ENCODE results near the gene SLC8A2. TPM values are rescaled to one million over a fixed set of nuclear protein-coding genes. Genes with fewer than 3 reads are reported as not detected.

The SLC8A2 gene
- total and polyA plus RNA-seq, 2 of the 8 experiments (the other 6 are each of a cell fraction or from before 2014, with no cell fraction given) = 7.3 to 12.4 TPM

DNA sequence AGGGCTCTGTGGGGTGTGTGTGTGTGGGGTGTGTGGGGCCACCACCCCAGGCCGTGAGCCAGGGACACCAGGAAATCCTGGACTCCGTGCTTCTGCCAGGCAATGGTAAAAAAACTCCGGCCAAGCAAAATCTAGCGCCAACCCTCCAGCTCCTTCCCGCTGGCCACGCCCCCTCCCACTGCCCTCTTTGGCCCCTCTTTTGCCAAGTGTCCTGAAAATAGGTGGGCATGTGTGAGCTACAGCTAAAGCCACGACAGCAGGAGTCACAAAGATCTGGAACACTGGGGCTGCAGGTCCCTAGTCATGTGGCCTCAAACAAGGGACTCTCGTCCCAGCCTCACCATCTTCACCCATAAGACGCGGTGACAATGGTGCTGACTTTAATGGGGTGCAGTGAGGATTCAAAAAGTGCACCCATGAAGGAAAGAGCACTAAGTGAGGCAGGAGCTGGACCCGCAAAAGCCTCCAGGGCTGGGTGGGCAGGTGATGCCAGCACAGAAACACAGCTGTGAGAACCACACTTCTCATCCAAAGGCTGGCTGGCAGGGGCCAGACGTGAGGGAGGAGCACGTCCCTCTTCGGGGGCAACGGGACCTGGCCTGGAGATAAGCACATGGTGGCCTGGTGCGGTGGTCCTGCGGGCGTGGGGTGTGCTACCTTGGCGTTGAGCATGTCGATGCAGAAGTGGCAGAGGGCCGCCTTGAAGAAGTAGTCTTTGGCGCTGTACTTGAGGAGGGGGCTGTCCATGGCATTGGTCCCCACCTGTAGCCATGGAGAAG is 19.9 kb upstream of the SLC8A2 start (continued):
- TF ChIP-seq, protein P1, sequence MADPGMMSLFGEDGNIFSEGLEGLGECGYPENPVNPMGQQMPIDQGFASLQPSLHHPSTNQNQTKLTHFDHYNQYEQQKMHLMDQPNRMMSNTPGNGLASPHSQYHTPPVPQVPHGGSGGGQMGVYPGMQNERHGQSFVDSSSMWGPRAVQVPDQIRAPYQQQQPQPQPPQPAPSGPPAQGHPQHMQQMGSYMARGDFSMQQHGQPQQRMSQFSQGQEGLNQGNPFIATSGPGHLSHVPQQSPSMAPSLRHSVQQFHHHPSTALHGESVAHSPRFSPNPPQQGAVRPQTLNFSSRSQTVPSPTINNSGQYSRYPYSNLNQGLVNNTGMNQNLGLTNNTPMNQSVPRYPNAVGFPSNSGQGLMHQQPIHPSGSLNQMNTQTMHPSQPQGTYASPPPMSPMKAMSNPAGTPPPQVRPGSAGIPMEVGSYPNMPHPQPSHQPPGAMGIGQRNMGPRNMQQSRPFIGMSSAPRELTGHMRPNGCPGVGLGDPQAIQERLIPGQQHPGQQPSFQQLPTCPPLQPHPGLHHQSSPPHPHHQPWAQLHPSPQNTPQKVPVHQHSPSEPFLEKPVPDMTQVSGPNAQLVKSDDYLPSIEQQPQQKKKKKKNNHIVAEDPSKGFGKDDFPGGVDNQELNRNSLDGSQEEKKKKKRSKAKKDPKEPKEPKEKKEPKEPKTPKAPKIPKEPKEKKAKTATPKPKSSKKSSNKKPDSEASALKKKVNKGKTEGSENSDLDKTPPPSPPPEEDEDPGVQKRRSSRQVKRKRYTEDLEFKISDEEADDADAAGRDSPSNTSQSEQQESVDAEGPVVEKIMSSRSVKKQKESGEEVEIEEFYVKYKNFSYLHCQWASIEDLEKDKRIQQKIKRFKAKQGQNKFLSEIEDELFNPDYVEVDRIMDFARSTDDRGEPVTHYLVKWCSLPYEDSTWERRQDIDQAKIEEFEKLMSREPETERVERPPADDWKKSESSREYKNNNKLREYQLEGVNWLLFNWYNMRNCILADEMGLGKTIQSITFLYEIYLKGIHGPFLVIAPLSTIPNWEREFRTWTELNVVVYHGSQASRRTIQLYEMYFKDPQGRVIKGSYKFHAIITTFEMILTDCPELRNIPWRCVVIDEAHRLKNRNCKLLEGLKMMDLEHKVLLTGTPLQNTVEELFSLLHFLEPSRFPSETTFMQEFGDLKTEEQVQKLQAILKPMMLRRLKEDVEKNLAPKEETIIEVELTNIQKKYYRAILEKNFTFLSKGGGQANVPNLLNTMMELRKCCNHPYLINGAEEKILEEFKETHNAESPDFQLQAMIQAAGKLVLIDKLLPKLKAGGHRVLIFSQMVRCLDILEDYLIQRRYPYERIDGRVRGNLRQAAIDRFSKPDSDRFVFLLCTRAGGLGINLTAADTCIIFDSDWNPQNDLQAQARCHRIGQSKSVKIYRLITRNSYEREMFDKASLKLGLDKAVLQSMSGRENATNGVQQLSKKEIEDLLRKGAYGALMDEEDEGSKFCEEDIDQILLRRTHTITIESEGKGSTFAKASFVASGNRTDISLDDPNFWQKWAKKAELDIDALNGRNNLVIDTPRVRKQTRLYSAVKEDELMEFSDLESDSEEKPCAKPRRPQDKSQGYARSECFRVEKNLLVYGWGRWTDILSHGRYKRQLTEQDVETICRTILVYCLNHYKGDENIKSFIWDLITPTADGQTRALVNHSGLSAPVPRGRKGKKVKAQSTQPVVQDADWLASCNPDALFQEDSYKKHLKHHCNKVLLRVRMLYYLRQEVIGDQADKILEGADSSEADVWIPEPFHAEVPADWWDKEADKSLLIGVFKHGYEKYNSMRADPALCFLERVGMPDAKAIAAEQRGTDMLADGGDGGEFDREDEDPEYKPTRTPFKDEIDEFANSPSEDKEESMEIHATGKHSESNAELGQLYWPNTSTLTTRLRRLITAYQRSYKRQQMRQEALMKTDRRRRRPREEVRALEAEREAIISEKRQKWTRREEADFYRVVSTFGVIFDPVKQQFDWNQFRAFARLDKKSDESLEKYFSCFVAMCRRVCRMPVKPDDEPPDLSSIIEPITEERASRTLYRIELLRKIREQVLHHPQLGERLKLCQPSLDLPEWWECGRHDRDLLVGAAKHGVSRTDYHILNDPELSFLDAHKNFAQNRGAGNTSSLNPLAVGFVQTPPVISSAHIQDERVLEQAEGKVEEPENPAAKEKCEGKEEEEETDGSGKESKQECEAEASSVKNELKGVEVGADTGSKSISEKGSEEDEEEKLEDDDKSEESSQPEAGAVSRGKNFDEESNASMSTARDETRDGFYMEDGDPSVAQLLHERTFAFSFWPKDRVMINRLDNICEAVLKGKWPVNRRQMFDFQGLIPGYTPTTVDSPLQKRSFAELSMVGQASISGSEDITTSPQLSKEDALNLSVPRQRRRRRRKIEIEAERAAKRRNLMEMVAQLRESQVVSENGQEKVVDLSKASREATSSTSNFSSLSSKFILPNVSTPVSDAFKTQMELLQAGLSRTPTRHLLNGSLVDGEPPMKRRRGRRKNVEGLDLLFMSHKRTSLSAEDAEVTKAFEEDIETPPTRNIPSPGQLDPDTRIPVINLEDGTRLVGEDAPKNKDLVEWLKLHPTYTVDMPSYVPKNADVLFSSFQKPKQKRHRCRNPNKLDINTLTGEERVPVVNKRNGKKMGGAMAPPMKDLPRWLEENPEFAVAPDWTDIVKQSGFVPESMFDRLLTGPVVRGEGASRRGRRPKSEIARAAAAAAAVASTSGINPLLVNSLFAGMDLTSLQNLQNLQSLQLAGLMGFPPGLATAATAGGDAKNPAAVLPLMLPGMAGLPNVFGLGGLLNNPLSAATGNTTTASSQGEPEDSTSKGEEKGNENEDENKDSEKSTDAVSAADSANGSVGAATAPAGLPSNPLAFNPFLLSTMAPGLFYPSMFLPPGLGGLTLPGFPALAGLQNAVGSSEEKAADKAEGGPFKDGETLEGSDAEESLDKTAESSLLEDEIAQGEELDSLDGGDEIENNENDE (IDR thresholded peaks at IDR 0.05; ENCODE audit: insufficient replicate concordance, low read length) = no peak
- TF ChIP-seq SAP30 (IDR thresholded peaks at IDR 0.05; ENCODE audit: insufficient read depth, insufficient replicate concordance, low read length) = no peak
- no peak for TF ChIP-seq EGR1 (IDR thresholded peaks at IDR 0.05; ENCODE audit: borderline replicate concordance, low read depth, low read length)
- no peak for TF ChIP-seq TAF1 (IDR thresholded peaks at IDR 0.05; ENCODE audit: low read depth, low read length)
- TF ChIP-seq GABPA (IDR thresholded peaks at IDR 0.05; ENCODE audit: borderline replicate concordance, insufficient read depth, low read length) = no peak
- TF ChIP-seq RBBP5 (IDR thresholded peaks at IDR 0.05; ENCODE audit: borderline replicate concordance, low read depth, low read length) = no peak
- TF ChIP-seq SP2 (IDR thresholded peaks at IDR 0.05; ENCODE audit: low read length) = no peak
- TF ChIP-seq, protein P2, sequence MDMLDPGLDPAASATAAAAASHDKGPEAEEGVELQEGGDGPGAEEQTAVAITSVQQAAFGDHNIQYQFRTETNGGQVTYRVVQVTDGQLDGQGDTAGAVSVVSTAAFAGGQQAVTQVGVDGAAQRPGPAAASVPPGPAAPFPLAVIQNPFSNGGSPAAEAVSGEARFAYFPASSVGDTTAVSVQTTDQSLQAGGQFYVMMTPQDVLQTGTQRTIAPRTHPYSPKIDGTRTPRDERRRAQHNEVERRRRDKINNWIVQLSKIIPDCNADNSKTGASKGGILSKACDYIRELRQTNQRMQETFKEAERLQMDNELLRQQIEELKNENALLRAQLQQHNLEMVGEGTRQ (IDR thresholded peaks at IDR 0.05; ENCODE audit: low read length) = no peak
- no peak for TF ChIP-seq JUN (IDR thresholded peaks at IDR 0.05; ENCODE audit: low read depth, low read length)
